HG02588 (cell line): ENCODE measurements around the gene PRKCH.

Experiments used
- ATAC-seq: cut with Tn5 transposase; IDR thresholded peaks from one replicate; pipeline ENCODE4 v1.9.1; 2021; ENCODE audit warnings: mild to moderate bottlenecking, moderate library complexity; ENCODE audit not compliant: unreplicated experiment

The PRKCH gene

GRCh38 chr14:61484826-61485584 lies 163.6 kb downstream of the PRKCH start:
- ATAC-seq = no peak

DNA sequence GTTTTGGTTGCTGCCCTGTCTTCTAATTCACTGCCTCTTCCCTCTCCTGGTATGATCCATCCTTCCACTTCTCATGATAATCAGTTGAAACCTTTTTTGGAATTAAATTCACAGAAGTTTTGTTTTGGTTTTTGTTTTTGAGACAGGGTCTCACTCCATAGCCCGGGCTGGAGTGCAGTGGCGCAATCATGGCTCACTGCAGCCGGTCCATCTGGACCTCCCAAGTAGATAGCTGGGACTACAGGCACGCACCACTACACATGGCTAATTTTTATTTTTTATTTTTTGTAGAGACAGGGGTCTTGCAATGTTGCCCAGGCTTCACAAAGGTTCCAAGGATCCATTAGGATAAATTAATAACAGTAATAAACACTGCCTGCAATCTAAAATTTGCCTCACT lies 164.3 kb downstream of the PRKCH start:
- ATAC-seq = no peak

GRCh38 chr14:61486930-61487495 lies 165.6 kb downstream of the PRKCH start:
- ATAC-seq = no peak

DNA sequence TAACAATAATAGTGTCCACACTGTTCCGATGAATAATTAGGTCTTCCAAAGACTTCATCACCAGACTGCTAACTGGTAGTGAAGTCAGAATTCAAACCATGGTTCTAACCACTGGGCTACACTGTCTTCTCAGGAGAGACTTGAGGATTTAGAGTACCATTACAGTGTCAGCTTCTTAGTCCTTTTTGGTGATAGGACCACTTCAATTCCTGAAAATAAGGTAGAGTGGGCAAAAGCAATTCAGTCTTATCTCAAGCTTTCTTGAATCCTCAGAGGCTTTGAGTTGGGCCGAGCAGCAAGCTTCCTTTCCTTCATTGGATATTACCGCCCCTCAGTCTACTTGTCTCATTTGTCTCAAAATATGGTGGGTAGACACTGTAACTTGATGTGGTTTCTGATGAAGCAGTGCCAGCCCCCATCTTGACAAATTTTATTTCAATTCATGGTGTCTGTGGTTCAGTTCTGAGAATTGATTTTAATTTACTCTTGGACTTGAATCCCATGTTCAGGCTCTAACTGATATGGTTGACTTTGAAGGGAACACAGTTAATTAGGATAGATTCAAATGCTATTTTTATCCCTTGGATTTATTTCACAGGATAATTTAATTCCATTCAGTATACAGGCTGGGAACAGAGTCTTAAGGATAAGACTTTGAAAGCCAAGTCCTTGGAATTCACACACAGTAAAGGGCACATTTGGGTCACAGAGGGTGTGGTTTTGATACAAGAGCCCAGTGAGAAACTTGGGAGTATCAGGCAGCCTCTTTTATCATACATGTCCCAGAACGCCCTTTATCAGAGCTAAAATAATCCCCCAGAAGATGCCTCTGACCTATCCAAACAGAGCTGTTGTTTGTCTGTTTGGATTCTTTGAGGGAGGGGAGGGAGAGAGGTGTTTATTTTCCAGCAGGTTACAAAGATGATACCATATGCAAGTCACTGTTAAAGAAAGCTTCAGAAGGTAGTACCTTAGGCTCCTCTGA lies 167.3 kb downstream of the PRKCH start:
- ATAC-seq = no peak

DNA sequence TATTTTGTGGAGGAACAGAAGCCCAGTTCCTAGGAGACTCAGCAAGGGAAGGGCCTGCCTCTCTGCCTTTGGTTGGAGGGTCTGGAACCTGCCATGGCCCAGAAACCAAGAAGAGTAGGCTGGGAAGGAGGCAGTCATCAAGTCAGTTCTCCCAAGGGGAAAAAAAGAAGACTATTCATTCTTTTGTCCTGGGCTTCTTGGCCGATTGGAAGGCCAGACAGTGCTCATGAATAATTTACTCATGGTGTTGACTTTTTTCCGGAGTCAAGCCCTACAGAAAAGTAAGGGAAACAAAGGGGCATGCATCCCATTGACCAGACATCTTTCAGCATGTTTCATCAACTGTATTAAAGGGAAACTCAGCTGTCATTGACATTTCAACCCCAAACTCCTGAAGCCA lies 168.1 kb downstream of the PRKCH start:
- no peak for ATAC-seq

- no peak for ATAC-seq
Measured at GRCh38 chr14:61489932-61490331, 168.6 kb downstream of the PRKCH start.

DNA sequence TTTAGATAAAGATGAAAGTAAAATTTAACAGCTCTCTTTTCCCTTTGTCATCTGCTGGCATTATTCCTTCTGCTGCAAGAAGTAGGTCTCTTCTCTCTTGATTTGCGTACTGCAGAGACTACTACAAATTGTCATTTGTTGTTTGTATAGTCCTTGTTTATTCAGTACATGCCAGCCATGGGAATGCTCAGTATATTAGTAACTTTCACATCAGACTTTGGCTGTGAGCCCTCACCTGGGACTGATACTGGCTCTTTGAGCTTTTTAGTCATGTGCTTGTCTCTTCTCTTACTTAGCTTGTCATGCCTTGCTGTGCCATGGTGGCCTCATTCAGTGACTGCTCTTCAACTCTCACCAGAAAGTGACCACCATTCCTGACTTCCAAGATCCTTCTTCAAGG lies 169.8 kb downstream of the PRKCH start:
- no peak for ATAC-seq

DNA sequence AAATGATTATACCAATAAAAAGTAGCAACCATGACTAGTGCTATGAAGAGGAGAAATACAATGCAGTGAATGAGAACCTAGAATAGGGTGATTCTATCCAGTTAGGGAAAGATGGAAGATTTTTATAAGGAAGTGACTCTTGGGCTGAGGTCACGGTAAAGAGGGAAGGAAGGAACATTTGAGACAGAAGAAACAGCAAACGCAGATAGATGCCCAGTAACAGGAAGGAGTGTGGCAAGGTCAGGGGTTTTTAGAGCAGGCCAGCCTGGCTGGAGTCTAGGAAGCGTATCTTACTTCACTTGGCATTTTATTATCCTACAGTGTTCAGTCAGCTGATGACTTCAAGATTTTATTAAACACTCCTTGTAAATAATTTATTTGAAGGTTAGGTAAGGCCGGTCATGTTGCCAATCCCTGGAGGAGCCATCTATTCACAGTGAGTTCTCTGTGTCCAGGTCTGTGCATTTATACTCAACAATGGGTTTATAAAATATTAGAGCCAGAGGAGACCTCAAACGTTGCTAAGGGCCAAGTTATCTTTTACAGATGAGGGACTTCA lies 170.6 kb downstream of the PRKCH start:
- no peak for ATAC-seq

- no peak for ATAC-seq
Measured at GRCh38 chr14:61492474-61492873, 171.1 kb downstream of the PRKCH start.

- no peak for ATAC-seq
Measured at GRCh38 chr14:61493239-61493638, 171.9 kb downstream of the PRKCH start.

DNA sequence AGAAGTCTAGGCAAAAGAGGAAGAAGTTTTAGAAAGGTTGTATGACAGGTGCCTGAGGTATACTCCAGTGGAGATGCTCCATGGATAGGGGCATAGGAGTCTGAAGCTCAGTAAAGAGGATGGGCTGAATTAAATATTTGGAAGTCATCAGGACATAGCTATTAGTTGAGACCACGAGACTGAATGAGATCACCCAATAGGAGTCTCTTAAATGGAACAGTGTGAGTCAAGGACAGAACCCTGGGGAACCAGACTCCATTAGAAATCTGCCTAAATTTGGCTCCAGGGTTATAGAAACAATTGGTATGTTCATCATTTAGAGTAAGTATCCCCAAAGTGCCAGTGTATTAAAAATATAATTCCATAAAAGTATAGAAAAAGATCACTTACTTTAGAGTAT lies 172.6 kb downstream of the PRKCH start:
- ATAC-seq = no peak

- no peak for ATAC-seq
Measured at GRCh38 chr14:61495809-61496208, 174.4 kb downstream of the PRKCH start.

- ATAC-seq = no peak
Measured at GRCh38 chr14:61498303-61498702, 176.9 kb downstream of the PRKCH start.

DNA sequence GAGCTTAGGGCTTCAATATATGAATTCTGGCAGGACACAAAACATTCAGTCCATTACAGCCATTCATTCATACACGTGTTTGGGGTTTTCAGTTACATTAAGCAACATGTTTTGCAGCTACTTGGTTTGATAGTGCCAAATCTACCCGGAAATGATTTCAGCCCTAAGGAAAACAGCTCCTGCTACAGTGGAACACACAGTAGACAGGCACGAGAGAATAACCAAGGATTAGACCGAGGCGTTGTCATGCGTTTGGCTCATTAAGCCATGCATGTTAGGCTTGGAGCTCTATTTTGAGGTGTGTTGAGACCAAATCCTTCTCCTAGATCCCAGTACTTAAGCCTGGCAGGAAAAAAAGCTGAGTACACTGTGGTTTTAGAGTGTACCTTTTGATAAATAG lies 177.4 kb downstream of the PRKCH start:
- ATAC-seq = no peak

DNA sequence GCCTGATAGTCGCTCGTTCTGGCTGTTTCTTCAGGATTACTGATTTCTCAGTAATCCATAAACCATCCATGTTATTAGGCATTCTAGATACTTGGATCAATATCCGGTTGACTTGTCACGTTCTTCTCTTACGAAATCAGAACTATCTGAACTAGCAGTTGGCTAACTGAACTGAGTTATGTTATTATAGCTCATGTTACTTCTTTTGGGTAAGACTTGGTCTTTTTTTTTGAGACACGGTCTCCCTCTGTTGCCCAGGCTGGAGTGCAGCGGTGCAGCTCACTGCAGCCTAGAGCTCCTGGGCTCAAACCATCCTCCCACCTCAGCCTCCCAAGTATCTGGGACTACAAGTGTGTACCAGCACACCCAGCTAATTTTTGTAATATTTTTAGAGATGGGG lies 178.6 kb downstream of the PRKCH start:
- no peak for ATAC-seq

DNA sequence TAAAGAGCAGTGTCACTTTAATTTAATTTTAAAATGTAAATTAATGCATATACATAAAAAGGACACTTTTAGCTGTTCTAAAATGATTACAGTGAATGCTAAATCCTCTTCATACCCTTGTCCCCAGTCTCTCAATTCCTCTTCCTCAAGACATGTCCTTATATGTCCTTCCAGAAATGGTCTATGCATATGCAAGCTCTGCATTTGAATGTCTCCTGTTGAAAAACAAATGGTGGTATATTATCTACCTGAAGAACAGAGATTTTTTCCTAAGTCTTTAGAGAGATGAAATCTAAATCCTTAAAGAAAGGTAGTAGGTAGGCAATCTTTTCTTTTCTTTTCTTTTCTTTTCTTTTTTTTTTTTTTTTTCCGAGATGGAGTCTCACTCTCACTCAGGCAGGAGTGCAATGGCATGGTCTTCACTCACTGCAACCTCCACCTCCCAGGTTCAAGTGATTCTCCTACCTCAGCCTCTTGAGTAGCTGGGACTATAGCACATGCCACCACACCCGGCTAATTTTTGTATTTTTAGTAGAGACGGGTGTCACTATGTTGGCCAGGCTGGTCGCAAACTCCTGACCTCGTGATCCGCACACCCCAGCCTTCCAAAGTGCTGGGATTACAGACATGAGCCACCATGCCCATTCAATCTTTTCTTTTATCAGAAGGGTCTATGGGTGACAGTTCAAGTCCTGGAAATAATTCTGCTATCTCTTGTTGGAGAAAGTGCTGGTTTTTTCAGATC lies 180.5 kb downstream of the PRKCH start:
- ATAC-seq = no peak

DNA sequence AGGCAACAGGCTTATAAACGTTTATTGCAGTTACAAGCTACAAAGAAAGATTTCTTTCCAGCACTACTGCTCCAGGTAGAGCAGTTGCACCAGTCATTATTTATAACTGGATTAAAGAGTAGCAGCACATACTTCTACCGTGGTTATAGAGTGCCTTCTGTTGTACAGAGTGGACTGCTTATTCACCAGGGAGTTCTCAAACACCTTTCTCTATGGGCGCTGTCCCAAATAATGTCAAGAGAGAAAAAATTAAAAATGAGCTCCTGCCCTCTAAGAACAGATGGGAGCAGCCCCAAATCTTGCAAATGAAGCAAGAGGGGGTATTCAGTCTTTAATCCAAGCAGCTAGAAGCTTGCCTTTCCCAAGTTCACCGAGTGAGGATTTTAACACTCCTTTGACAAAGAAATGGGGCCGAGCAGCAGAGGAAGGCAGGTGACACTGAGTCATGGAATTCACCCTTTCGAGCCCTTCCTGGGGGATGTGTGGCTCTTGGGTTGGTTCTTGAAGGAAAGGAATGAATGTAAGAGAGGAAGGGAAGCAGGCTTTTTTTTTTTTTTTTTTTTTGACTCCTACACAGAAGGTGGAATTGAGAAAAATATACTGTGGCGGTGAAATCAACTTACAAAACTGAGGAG lies 181.2 kb downstream of the PRKCH start:
- peak; percentile 18 for ATAC-seq

- peak; percentile 88 for ATAC-seq
Measured at GRCh38 chr14:61503167-61503801, 181.9 kb downstream of the PRKCH start.

DNA sequence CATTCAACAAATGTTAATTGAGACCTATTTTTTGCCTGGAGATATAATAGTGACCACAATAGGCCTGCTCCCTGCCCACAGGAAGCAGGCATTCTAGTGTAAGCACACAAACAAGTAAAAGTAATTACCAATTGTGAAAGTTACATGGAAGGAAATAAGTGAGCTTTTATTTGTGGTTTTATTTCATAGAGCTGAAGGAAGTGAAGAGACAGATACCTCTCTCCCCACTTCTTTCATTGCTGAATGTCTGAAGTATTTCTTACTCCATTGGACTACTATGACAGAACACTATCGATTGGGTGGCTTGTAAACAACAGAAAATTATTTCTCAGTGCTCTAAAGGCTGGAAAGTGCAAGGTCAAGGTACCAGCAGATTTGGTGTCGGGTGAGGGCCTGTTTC lies 183.5 kb downstream of the PRKCH start:
- ATAC-seq = no peak
